ENCODE data around the gene CLDN34.

Gene CLDN34, protein sequence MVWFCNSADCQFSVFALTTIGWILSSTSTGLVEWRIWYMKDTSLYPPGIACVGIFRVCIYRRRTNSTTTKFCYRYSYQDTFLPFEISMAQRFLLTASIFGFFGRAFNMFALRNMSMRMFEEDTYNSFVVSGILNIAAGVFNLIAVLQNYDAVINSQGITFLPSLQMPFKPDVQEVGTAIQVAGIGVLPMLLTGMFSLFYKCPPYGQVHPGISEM

DNA sequence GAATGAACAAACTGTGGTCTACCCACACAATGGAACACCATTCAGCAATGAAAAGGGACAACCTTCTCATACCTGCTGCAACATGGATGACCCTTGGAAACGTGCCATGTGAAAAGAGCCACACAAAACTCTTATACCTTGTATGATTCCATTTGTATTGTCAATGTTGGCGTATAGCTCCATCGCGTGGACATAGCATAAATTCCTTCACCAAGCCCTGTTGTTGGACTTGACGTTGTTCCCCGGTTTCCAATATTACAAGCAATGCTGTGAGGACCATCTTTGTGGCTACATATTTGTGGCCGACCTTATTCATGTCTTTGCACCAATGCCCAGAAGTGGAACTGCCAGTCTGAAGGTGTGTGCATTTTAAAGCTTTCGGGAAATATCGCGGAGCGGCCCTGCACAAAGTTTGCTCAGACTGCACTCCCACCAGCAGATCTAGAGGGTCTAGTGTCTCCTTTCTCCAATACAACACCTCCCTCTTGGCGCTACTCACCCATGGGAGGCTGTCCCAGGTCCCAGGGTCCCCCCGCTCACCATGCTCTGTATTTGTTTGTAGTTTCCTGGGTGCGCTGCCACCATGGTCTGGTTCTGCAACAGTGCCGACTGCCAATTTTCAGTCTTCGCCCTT lies at the start of gene CLDN34:
Gene CLDN34 (plus strand): TSS at position 584 of the 634 bp plus-strand sequence. CDS start 0 bp downstream, at position 584.
- DNase-seq, result no peak

DNA sequence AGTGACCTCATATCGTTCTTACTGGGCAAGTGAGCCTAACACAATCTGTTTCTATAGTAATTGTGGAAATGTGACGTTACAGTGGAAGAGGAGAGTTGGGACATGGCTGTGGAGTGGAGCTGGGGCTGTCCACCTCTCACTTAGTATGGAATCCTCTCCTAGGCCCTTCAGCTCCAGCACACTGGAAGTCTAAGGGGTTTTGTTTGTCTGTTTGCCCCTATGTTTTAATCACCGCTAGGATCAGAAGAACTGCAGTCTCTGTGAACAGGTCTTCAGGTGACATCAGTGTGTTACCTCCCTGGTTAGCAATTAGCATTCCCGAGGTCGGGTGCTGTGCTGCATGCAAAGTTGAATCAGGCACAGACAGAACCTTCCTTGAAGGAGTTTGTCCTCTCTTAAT lies 49.3 kb upstream of the CLDN34 start:
- no peak for DNase-seq

DNA sequence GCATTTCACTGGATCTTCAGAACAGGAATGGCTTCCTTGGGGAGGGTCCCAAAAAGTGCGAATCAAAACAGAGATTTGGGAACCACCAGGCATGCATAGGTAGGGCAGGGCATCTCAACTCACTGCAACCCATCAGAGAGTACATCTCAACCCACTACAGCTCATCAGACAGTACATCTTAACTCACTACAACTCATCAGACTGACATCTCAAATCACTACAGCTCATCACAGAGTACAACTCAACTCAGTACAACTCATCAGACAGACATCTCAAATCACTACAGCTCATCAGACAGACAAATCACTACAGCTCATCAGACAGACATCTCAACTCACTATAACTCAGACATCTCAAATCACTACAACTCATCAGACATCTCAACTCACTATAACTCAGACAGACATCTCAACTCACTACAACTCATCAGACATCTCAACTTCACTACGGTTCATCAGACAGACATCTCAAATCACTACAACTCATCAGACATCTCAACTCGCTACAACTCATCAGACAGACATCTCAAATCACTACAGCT lies 47.5 kb upstream of the CLDN34 start:
- no peak for DNase-seq

DNA sequence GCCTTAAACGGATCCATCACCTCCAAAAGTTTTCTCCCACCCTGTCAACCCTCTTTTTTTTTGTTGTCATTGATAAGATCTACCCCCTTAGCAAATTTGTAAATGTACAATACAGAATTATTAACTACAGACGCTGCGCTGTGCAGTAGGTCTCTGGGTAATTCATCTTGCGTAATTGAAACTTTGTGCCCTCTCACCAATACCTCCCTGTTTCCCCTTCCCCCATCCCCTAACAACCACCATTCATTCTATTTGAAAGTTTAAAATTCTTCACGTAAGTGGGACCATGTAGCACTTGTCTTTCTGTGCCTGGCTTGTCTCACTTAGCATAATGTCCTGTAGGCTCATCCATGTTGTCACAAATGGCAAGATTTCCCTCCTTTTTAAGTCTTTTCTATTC lies 45.8 kb upstream of the CLDN34 start:
- DNase-seq, result no peak

DNA sequence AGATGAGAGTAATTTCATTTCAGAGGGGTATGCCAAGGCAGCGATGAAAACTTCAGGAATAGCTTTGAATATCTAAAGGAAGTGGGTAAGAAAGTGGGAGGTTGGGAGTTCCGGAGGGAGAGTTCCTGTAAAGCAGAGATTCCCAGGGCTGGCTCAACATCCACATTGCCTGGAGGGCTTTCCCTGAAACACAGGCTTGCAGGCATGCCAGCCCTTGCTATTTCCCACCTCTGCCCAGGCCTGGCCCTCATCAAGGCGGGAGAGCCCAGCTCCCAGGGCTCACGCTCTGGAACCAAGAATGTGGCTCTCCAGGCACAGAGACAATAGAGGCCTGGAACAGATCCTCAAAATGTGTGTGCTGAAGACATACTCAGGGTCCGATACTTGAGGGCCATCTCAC lies 43.8 kb upstream of the CLDN34 start:
- DNase-seq, result no peak

DNA sequence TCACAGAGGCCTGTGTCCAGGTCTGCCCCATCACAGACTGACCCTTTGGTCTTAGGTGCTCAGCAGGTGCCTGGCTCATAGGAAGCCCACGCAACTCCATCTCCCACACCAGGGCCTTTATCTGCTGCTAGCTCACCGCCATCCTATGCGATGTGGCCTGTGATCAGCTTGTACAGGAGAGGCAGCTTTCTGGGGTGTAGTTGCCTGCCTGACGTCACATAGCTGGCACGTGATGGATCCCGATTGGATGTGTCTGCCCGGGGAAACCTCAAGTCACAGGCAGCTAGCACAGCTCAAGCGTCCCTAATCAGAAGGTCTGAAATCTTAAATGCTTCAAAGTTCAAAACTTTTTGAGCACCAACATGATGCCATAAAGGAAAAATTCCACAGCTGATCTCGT lies 41.2 kb upstream of the CLDN34 start:
- no peak for DNase-seq

DNA sequence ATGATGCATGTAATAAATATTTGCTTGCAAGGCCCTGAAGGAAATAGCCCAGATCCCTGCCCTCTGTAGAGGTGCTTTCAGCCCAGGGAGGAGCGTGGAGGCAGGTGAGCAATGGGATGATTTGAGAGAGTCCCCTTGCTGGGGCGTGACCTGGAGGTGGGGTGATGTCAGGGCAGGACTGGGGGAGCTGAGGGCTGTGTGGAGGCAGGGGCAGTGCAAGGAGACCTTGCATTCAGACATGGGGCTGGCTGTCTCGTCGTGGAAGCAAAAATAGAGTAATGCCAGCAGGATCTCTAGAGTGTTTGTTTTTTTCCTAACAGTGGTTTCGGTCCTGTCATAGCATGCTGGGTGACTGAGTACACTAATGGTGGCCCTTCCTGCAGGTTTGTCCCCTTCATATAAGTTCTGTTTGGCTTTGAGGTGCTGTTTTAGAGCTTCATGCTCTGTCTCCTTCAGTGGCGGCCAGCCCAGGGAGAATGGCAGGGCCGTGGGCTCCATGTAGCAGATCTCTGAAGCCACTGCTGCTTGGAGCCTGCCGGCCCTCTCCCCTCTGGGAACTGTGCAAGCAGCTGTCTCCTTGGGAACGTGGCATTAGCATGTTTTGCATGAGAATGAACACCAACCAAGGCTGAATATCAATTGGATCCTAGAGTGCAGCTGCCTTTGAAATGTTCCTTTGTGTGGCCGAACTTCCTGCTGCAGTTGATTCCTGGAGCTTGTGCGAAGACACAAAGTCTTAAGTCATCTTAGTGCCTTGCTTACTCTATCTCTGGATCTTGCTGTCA lies 39.3 kb upstream of the CLDN34 start:
- DNase-seq, result no peak

DNA sequence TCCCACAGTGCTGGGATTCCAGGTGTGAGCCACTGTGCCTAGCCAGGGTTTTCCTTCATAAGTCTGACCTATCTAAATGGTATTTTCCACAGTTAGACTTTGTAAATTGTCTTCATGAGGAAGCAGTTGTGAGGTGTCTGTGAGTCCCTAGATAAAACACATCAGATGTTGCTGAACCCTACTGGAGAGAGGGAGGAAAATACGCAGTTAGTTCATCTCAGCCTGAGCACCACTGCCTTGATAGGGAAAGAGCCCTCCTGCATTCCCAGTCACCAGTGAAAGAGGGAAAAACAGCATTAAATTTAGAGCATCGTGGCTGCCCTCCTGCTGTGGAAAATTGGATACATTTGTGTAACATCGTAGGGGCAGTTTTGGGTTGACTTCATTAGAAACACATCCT lies 31.7 kb upstream of the CLDN34 start:
- DNase-seq, result no peak

DNA sequence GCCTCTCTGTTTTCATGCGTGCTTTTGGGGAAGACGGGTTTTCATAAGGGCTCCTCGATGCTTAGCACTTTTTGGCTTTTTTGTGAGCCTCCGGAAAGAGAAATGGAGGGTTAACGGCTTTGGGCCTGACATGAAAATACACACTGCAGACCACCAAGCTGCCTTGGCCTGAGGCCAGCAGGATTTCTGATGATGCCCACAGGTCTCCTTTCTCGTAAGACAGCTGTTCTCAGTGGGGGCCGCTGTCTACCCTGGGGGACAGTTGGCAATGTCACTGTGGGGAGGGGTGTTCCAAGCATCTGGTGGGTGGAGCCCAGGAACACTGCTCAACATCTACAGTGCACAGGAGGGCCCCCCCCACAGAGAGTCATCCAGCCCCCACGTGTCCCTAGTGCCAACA lies 29.4 kb upstream of the CLDN34 start:
- DNase-seq, result no peak

DNA sequence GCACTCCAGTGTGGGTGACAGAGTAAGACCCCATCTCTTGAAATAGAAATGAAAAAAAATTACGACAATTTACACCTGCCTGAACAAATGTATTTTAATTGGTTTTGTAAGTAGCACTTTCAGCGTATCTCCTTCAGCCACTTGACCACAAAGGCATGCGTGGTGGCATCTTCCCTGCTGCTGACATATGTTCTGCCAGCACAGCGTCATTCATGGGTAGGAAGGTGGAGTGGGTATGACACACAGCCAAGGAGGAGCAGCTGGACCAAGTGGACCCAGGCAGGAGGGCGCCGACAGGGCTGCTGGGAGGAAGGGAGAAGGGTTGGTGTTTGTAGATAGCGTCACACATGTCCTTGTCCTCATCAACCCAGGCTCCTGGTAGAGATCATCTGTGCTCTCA lies 28.6 kb upstream of the CLDN34 start:
- DNase-seq, result no peak

DNA sequence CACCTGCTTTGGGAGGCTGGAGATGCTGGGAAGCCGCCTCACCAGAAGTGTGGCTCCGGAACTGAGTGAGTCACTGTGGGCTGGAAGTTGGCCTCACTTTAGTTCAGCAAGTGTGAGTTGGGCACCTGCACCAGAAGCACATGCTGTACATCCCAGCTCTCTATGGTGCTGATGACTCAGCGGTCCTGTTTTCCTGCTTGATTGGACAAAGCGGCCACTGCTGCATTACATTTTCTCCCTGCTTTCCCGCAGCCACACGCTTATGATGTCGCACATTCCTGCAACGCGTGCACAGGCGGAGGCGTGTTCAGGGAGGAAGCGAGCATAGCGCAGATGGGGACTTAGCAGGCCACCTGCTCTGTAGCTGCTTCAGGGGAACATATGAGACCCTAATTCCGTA lies 26.7 kb upstream of the CLDN34 start:
- DNase-seq, result peak; percentile 27

DNA sequence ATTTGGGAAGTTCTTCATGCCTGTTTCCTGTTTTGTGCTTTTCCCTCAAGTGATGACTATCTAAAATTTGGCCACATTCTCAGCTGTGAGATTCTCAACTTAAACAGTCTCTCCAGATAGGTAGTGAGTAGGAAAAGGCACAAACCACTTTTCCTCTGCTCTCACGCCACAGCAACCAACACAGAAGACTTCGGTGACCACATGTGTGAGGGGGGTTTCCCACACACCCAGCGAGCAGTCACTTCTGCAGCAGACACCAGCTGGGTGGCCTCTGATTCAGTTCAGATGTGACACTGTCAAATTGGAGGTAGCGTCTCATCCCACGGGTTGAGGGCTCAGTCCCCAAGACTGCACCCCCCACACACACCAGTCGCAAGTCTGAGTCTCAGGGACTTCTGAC lies 25.1 kb upstream of the CLDN34 start:
- peak; percentile 88 for DNase-seq

DNA sequence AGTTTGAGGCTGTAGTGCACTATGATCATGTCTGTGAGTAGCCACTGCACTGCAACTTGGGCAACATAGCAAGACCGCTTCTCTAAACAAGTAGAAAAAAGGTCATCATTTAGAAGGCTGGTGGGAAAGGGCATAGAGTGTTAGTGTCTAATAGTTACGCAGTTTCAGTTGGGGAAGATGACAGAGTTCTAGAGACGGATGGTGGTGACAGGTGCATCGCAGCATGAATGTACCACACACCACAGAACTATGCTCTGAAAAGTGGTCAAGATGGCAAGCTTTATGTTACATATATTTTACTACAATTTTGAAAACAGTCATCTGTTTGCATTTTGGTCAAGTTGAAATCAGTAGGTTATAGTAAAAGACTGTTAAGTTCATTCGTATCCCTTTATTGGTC lies 23.7 kb upstream of the CLDN34 start:
- peak; percentile 7 for DNase-seq

DNA sequence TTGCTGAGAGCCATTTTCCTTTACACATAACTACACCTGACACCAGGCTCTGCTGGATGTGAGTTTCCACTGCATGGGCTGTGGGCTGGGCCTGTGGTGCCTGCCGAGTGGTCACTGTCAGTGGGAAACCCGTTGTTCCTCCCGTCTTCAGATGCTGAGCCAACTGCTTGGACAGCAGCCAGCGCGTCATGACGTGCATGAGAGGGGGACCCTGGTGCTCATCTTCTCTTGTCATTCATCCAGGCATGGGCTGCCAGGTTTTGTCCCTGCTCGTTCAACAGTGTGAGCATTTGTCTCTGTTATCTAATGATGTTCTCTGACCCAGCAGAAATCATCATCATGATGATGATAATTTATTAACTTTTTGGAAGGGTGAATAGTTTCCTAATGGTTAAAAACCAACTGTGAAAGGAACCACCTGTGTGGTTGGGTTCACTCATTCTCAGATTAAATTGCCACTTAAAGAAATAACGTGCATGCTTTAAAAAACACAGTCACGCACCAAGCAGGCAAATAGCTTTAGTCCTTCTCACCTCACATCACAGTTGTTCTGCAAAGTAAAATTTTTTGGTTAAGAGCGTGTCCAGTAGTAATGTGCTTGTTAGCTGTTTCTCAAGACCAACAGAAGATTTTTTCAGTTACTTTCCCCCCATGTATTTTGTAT lies 19.9 kb upstream of the CLDN34 start:
- DNase-seq, result no peak

DNA sequence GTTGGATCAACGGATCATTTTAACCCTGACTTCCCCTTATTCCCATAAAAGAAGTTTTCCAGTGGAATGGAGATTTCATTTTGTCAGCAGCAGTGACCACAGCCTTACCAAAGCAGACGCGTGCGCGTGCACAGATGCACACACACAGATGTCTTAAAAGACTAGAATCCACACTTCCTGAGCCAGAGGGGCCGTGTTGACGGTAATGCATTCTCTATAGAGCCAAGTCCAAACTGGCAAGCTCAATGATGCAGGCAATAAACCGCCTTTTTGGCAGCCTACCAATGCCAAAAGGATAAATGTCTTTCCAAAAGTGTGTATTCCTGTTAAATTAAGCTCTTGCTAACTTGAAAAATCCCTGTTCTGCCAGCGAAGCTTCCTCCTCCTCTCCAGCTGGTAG lies 18.8 kb upstream of the CLDN34 start:
- DNase-seq, result no peak

DNA sequence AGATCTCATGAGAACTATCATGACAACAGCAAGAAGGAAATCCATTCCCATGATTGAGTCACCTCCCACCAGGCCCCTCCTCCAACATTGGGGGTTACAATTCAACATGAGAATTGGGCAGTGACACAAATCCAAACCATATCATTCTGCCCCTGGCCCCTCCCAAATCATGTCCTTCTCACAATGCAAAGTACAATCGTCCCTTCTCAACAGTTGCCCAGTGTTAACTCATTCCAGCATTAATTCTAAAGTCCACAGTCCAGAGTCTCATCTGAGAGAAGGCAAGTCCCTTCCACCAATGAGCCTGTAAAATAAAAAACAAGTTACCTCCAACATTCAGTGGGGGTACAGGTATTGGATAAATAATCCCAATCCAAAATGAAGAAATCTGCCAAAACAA lies 14.9 kb upstream of the CLDN34 start:
- no peak for DNase-seq

DNA sequence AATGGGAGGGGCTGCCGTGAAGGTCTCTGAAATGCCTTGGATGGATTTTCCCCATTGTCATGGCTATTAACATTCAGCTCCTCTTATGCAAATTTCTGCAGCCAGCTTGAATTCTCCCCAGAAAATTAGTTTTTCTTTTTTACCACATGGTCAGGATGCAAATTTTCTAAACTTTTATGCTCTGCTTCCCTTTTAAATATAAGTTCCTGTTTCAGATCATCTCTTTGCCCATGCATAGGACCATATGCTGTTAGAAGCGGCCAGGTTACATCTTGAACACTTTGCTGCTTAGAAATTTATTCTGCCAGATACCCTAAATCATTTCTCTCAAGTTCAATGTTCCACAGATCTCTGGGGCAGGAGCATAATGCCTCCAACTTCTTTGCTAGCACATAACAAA lies 13.8 kb upstream of the CLDN34 start:
- DNase-seq, result no peak

DNA sequence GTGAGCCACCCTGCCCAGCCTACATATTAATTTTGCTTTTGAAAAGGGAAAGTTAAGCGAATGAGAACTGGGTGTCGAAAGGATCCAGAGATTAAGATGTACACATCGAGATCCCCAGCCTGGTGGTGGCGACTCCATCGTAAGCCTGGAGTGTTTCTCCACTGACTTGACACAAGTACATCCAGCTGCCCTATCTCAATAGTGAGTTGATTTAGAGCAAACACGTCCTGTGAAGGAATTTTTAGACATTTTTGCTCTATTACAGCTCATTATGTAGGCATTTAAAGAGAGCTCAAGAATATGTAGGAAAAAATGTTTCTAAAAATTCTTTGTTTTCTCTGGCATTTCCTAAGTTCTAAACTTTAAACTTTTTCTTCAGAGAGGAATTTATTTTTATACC lies 11.7 kb upstream of the CLDN34 start:
- DNase-seq, result no peak

DNA sequence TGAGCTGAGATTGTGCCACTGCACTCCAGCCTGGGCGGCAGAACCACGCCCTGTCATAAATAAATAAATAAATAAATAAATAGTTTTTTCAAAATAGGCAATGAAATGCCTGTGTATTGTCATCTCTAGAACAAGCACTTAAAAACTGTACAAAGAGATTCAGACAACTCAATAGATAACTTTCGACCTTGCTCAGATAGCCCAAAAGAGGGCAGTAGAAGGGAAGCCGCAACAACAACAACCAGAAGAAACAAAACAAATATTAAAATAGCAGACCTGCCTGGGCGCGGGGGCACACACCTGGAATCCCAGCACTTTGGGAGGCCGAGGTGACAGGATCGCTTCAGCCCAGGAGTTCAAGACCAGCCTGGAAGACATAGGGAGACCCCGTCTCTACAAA lies 9.4 kb upstream of the CLDN34 start:
- no peak for DNase-seq

DNA sequence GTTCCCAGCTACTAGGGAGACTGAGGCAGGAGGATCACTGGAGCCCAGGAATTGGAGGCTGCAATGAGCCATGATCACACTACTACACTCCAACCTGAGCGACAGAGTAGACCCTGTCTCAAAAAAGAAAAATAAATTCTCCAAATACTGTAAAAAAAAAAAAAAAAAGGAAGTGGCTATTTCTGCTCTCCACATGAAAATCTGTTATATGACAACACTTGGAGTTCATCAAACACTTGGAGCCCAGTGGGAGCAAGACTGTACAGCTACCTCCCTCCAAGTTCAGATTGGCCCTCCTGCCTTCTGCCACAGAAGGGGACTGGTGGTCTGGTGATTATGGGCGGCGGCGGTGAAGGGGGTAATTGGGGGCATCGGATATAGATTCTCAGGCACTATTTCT lies 9.0 kb upstream of the CLDN34 start:
- DNase-seq, result no peak

DNA sequence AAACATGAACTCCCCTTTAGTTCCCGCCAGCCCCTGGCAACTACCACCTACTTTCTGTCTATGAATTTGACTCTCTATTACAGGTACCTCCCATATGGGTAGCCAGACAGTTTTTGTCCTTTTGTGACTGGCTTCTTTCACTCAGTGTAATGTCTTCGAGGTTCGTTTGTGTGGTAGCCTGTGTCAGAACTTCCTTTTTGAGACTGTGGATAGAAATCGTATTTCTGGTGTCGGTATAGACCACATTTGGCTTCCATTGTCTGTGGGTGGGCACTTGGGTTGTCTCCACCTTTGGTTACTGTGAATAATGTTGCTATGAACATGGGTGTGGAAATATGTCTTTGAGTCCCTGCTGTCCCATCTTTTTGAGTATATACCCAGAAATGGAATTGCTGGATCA lies 5.4 kb upstream of the CLDN34 start:
- no peak for DNase-seq

DNA sequence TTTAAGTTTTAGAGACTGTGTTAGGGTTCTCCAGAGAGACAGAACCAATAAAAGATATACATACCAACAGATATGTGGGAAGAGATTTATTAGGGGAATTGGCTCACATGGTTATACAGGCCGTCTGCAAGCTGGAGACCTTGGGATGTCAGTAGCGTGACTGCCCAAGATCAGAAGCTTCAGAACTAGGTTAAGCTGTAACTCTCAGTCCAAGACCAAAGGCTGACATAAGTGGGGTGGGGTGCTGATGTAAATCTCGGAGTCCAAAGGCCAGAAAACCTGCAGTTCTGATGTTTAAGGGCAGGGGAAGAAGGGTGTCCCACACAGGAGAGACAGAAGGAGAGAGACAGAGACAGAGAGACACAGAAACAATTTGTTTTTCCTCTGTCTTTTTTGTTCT lies 10.5 kb downstream of the CLDN34 start:
- no peak for DNase-seq

DNA sequence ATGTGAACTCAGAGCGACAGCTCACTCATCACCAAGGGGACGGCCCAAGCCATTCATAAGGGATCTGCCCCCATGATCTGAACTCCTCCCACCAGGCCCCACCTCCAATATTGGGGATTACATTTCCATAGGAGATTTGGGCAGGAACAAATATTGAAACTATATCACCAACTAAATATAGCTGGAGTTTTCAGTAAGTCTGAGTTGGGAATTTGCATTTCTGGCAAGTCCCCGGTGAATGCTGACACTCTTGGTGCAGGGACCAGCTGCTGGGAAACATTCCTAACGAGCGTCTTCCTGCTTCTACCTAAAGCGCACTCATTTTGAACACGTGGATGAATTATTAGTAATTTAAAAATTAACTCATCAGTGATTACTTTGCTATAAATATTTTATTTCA lies 13.2 kb downstream of the CLDN34 start:
- no peak for DNase-seq

DNA sequence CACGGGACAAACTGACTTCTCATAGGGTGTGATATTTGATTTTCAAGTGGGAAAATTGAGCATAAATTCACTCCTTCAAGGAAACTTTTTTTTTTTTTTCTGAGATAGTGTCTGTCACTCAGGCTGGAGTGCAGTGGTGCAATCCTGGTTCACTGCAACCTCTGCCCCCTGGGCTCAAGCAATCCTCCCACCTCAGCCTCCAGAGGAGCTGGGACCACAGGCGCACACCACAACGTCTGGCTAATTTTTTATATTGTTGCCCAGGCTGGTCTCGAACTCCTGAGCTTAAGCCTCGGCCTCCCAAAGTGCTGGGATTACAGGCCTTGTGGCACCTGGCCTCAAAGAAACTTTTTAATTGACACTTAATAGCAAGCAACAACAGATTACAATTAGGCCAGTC lies 13.8 kb downstream of the CLDN34 start:
- no peak for DNase-seq

Data from activated CD4-positive, alpha-beta T cell treated with anti-CD3 and anti-CD28 coated beads, Interleukin-10, Interleukin-2, amounts not matched to agents 100 ng/mL and 50 ng/mL, durations not matched to agents 16 hours and 8 hours (primary cell).